Stimulated activated CD8-positive, alpha-beta memory T cell treated with anti-CD3 and anti-CD28 coated beads, Interleukin-4, amount 100 ng/mL, for 24 hours (primary cell): ENCODE results near the gene RNF181.
A peak's percentile ranks its signal among the peaks of the same experiment; 100 is the strongest.
"Not testable (repeated sequence)": the region's sequence is repeated elsewhere in the genome, so short reads cannot be mapped to it uniquely, and the experiment has no call there.

Experiments used
- DNase-seq: peaks from one replicate; pipeline ENCODE4 v3.0.0-alpha.2; 2020; ENCODE audit warnings: low read depth

RNF181 gene

DNA sequence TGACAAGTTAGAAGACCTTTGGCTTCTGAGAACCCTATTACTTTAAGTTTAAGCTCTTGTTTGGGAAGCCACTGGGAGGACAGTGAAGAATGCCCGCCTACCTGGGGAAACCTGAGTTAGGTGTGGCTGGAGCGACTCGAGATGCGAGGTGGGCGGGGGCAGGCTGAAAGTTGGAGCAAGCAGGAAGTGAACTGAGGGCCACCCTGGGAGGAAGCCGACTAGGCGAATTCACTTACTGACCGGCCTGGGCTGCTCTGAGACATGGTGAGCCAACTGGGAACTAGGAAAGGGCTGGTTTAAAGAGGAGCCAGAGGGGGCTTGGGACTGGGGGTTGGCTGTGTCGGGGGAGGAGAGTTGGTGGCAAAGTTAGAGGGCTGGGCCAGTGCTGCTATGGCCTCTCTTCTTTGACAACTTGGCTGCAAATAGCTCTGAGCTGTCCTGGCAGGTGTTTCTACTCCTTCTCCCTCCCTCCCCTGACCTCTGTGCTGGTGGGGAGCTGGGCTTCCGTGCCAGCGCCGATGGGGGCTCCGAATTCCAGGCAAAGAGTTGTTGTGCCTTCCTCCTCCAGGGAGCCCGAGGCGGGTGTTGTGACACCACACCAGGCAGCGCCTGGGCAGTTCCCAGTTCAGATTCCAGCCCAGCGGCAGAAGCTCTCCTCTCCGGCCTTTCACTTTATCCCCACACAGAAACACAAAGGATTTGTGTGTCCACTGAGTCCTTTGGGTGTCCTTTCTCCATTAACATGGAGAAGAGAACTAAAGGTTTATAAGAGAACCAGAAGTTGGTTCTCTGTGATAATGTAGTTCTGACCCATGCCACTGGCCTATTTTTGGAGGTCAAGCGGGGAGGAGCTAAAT lies 17.9 kb upstream of the RNF181 start, which contains the start of gene VAMP8:
Gene VAMP8 (plus strand): TSS at position 201 of the 857 bp plus-strand sequence. CDS start 61 bp downstream, at position 262.
- peak; percentile 51 for DNase-seq

DNA sequence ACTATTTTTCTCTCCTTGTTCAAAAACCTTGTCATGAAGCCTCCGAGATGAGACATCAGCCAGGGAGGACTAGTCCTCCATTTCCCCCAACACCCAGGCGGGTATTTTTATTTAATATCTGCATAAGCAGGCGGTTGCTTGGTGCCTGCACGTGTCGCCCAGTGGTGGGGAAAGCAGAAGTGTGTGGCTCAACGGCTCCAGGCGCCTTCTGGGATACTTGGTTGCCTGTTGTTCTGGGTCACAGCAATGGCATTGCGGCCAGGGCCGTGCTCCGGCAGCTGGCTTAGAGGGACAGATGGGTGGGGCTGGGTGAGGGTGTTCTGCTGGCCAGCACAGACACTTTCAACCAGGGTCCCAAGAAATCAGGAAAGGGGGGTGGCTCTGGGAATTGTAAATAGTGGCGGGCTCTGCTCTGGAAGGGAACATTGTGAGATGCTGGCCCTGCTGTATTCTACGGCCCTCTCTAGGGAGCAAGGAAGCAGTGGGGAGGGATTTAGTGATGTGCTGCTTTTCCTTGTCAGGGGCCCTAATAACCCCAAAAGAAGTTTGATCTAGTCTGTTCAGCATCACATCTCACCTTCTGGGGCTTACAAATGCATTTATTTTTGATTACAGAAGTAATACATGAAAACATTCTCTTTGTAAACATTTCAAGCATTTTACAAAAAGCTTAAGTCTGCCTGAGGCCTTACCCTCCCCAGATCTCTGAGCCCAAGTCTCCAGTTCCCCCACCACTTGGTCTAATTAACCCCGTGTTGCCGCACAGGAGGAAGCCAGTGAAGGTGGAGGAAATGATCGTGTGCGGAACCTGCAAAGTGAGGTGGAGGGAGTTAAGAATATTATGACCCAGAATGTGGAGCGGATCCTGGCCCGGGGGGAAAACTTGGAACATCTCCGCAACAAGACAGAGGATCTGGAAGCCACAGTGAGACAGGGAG lies 17.0 kb upstream of the RNF181 start:
- no peak for DNase-seq

DNA sequence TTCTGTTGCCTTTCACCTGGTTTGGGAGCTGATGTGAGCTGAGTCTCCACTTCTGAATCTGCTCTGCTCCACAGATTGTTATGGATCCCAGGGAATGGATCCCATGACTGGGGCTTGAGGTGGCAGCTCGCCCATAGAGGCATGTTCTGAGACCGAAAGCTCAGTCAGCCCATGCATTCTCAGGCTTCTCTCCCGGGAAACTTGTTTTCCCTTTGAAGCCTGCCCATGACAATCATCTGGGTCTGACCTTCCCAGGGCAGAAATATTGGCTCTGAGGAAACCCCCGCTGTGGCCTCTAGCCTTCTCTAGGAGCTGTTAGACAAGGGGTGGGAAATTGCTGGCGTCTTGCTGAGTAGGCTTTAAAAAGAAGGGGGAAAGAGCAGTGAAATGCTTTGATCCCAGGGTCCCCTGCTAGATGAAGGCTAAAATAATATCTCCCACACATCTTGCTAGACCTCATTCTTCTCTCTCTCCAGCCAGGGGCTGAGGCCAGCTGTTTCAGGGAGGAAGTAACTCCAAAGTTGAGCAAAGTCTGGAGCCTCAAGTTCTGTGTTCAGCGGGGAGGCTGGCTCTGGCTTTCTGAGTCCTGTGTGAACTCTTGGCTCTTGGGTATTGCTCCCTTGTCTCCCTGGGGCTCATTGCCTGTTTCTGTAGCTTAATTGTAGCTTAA lies 16.1 kb upstream of the RNF181 start:
- no peak for DNase-seq

DNA sequence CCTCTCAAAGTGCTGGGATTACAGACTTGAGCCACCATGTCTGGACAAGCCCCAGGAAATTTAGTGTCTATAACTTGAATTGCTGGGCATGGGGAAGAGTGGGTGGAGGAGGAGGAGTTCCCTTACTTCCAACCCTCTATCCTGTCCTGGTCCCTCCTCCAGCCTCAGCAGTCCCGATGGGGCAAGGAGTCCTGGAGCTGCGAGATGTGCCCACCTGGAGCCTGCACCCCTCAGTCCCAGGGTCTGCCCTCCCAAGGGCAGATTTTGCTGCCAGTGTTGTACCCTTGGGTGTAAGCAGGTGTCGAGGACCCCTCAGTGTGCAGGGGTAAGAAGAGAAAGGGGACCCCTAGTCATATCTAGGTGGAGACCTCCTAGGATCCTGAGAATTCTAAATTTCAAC lies 15.3 kb upstream of the RNF181 start:
- DNase-seq, result no peak

DNA sequence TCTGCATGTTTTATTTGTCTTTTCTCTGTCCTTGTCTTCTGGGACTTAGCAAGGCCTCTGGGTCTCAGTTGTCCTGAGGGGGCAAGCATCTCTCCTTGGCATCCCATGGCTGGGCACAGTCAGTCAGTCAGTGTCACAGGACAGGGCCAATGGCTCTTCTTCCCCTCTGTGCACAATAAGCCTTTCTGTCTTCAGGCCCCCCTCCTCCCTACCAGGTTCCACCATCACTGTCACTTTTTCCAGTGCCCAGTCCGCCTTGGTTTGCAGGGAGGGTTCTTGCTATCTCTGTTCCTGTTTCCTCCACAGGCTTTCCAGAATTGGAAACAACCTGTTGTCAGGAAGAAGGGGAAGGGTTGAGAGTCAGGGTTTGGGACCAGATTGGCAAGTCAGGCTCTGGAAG lies 13.1 kb upstream of the RNF181 start:
- no peak for DNase-seq

DNA sequence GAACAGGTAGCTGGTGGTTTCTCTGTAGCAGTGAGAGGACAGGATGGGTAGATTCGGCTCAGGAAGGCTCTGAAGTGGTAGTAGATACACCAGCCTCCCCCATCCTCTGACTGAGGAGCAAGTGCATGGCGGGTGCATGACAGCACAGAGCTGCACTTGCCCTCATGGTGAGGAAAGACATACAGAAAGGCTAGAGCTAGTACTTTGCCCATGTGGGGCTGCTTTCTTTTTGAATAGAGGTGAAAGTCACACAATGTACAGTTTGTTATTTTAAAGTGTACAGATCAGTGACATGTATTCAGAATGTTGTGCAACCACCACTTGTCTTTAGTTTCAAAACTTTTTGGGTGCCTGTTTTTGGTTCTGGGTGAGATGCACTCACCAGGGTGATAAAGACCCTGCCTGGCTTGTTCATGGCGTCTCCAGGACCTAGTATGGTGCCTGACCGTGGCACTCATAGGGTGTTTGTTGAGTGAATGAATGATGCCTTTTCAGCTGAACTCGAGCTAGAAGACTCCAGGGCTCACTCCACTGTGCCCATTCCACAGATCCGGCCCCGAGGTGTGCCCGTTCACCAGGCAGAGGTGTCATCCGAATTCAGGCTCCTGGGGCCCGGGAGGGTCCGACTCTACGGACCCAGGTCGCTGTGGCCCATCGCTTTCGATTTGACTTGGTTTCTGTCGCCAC lies 11.7 kb upstream of the RNF181 start:
- no peak for DNase-seq

DNA sequence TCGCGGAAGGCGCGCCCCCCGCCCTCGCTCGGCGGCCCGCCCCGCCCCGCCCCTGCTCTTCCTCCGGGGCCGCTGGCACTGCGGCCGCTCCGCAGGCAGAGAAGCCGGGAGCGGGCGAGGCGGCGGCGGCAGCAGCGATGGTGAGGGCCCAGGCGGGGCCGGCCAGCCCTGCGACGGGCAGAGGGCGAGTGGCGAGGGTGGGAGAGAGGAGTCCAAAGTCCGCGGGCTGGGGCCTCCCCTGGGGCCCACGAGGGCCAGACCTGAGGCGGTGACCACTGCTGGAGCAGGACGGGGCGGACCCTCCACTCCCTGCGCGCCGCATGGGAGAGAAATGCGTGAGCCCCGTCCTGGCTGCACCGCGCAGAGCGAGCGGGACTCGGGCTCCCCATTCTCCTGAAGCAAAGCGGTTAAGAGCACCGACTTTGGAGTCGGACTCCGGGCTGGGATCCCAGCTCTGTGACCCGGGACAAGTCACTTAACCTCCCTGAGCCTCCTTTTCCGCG lies 11.1 kb upstream of the RNF181 start, which contains the start of gene VAMP5:
Gene VAMP5 (plus strand): TSS at position 78 of the 503 bp plus-strand sequence. CDS start 60 bp downstream, at position 138.
- no peak for DNase-seq

DNA sequence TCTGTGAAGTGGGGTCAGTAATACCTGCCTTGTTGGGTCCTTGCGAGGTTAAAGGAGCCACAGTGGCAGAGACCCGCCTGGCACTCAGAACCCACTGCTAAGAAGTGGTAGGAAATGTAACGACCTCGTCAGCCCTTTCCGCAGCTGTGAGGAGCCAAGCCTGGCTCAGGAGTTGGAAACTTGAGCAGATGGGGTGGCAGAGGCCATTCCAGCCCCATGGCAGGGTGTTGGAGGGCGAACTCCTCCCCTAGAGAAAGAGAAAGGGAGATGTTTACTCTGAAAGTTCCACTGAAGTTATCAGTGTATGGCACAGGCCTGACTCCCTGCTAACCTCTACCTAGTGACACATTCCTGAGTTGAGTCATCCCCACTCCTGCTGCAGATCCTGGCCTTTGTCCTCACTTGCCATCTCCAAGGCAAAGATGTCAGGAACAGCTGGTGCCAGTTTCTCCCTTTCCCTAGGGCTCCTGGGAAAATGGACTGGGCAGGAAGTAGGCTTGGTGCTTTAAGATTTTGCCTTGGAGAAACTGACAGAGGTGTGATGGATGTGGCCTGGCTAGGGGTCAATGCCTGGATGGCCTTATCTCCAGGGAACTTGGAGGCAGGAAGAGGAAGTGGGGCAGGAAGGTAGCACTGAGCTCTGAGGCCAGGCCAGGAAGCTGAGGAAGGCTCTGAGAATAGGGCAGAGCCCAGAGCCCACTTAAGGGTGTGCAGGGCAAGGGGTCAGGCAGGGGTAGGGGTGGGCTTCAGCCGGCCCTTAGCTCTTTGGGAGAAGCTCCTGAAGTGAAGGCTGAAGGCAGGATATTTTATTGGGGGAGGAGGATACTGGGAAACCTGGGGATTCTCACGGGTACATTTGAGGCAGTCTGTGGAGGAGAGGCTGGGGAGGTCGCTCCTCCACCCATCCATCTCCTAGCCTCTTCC lies 10.4 kb upstream of the RNF181 start:
- DNase-seq, result no peak

DNA sequence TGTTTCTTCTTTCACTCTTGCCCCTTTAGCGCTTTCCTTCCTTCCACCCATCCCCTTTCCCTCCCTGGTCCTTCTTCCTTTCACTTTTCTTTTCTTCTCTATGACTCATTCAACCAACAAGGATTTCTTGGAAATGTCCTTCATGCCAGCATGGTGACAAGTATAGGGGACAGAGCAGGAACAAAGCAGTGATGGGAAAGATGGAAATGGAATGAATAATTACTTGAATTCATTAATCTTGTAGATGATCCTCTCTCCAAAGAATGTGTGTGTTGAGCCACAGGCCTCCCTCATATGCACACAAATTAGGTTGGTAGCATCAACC lies 9.8 kb upstream of the RNF181 start:
- DNase-seq, result no peak

DNA sequence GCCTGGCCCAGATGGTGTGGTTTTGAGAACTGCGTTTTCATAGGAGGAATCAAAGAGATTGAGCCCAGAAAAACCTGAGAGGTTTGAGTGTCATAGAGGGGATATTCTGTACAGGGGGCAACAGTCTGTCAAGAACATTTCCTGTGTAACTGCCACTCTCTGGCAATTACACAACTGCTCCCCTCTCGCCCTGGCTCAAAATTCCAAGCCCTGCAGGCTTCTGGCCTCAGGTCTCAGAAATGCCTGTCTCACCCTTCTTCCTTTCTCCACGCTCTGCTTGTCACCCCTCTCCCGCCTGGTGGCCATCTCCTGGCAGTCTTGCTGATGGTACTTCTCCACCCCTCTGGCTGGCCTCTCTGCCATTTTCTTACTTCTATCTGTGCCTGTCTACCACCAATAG lies 7.3 kb upstream of the RNF181 start:
- DNase-seq, result no peak

DNA sequence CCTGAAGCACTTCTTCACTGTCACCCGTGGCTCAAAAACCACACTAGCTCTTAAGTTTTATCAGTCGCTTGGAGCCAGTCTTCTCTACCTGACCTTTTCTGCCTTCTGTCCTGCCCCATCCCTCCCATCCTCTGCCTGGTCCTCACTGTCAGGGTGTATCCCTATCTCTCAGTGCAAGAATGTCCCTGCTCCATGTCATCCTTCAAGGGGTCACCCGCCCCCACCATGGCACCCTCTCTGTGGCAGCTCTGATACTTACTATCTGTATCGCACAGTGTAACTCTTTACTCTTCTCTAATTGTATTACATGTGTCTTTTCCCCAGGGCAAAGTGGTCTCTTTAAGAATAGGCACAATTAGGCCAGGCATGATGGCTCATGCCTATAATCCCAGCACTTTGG lies 6.9 kb upstream of the RNF181 start:
- no peak for DNase-seq

DNA sequence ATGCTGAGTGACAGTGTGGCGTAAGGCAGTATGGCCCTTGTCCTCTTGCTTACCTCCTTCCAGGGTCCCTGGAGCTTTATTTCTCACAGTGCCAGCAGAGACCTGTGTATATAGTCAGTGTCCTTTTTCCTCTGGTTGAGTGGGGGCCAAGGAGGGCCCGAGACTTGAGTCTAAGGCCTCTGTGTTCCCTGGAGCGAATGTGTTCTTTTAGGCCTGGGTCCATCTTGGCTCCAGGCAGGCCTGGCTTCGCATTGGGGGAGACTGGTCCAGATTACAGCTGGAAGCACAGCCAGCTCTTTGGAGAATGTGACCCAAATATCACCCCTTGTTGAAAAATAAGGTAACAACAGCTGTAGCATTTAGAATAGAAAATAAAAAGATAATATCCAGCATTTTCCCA lies 6.4 kb upstream of the RNF181 start:
- no peak for DNase-seq

DNA sequence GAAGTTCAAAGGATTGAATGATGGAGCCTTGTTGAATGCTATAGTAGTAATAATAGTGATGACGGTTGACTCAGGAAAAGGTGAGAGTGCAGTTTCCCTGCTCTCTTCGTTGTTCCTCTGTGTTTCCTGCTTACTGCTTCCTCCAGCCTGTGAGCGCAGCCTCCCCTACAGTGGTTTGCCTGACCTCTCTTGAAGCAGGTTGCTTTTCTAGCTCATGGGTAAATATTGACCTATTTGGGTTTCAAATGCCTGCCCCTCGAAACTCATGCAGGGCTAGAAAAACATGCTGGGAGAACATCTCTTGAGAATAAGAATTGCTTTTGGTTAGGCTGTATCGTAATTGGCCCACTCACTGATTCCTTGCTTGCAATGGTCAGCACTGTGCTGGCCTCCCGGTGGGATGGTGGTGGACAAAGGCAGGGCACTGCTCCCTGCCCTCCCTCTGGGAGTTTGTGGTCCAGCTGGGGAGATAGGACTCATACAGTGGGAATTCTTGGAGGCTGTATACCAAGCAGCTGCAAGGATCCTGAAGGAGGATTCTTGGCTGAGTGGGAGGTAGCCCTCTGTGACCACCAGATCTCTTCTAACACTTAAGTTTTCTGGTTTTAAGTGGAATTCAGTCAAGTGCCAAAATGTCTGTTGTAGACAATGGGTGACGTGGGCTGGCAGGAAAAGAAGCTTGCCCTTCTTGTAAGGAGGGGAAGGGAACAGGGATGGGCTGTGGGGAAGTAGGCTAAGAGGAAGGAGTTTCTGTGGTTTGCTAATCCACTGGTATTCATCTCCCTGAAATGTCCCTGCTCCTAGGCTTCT lies 5.4 kb upstream of the RNF181 start:
- DNase-seq, result no peak

DNA sequence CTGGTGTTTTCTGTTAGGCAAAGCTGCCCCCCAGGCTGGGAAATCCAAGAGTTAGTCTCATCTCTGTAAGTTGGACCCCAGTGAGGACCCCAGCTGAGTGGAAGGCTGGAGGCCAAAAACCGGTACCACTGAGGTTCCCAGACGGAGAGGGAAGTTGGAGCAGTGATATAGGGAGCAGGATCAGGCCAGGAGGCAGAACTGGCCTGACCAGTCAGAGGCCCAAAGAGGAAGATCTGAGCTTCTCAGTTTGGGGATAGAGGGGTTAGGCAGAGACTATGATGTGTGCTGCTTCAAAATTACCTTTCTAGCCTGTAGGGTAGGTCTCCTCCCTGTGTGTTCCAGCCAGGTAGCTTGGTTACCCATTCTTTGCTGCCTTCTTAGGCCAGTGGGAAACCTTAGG lies 4.6 kb upstream of the RNF181 start:
- DNase-seq, result no peak

DNA sequence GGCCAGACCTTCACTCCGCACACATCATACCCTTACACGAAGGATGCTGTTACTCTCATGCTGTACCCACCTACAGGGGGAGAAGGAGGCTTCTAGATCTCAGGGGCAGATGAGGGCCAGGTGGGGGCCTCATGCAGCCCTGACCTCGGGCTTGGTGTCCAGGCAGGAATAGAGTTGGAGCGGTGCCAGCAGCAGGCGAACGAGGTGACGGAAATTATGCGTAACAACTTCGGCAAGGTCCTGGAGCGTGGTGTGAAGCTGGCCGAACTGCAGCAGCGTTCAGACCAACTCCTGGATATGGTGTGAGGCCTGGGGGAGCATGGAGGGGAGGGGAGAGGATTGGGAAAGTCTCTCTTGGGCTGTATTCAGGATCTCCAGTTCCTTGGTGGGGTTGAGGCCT lies 4.0 kb upstream of the RNF181 start:
- DNase-seq, result no peak

DNA sequence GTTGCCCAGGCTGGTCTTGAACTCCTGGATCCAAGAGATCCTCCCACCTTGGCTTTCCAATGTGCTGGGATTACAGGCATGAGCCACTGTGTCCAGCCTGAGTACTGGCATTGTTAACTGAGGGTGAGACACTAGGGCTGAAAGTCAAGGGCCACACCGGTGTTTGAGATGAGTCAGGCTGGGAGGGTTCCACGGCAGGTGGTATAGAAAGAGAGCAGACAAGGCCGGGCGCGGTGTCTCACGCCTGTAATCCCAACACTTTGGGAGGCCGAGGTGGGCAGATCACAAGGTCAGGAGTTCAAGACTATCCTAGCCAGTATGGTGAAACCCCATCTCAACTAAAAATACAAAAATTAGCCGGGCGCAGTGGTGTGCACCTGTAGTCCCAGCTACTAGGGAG lies 3.2 kb upstream of the RNF181 start:
- not testable (repeated sequence) for DNase-seq

DNA sequence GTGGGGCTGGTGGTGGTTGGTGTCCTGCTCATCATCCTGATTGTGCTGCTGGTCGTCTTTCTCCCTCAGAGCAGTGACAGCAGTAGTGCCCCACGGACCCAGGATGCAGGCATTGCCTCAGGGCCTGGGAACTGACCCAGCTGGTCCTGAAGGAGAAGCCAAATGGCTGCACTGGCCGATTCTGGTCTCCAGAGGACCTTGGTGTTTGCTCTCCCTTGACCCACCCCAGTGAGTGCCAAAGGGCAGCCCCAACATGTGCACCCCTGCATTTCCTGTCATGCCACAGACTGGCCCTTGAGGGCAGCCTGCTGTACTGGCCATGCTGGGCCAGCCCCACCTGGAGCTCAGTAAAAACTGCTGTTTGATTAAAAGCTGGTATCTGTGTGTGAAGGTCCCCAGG lies 2.5 kb upstream of the RNF181 start:
- no peak for DNase-seq

DNA sequence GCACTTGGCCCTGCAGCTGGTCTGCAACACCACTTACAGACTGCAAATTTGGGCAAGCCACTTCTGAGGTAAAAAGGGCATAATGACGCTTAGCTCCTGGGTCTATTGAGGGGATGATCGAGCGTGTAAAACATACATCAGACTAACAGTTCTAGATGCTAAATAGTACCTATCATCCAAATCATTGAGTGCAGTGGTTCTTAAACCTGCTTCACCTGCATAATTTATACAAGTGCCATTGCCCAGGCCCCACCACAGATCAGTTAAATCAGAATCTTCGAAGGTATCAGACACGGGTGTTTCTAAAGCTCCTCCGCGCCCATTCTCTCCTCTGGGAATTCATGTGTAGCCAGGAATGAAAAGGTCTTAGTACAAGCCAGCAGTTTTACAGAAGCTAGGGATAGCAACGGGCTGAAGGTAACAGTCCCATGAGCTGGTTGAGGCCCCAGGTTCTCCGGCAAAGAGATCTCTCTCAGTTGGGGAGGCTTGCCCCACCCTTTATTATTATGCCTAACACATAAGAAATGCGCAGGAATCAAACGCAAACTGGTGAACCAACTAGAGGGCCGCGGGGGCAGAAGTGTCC lies 737 bp upstream of the RNF181 start:
- no peak for DNase-seq

DNA sequence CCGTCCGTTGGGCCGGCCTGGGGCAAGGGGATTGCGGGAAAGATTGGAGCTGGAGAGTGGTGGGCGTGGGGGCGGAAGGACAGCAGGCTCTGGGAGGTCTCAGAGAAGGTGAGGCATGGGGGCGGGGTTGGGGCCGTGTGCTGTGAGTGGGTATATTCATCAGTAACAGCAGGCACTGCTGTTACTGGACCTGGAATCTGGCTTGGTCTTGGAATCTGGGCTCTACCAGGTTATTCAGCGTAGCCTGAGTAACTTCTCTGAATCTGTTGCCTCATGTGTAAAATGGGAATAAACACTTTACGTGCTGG lies 435 bp downstream of the RNF181 start:
- DNase-seq, result no peak
